HG03139 (cell line): ENCODE data around the gene KIF6.

ENCODE experiments used
- ATAC-seq: cut with Tn5 transposase; IDR thresholded peaks from one replicate; pipeline ENCODE4 v1.9.1; 2021; ENCODE audit not compliant: unreplicated experiment

Gene KIF6

DNA sequence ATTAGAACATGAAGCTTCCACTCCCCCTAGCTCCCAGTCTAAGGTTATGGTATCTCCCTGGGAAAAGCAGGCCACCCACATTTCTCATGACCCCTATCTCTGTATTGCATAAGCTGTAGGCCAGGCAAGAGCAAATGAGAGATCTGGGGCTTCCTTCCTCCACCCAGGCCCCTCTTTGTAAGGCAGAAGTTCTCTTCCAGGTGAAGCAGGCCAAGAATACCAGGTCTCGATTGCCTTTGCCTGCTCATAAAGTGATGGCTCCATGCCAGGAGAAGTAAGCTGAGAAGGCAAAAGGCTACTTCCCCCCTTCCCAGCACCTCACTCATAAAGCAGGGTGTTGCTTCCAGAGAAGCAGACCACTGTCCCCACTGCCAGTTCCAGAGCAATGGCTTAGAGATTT lies 258.6 kb downstream of the KIF6 start:
- no peak for ATAC-seq

DNA sequence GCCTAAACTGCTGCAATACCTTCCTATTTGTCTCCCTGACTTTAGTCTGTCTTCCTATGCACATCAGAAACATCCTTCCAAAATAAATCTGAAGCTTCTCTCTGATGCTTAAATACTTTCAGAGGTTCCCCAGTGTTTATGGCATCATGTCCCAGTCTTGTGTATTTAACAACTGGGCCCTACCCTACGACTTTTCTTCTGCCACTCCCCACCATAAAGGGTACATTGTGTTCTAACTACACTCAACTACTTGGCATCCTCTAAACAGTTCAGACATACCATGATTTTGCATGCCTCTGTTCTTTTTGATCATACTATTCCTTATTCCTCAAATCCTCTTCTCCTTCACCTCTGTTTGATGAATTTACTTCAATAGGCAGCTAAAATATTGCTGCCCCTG lies 259.7 kb downstream of the KIF6 start:
- ATAC-seq, result no peak

DNA sequence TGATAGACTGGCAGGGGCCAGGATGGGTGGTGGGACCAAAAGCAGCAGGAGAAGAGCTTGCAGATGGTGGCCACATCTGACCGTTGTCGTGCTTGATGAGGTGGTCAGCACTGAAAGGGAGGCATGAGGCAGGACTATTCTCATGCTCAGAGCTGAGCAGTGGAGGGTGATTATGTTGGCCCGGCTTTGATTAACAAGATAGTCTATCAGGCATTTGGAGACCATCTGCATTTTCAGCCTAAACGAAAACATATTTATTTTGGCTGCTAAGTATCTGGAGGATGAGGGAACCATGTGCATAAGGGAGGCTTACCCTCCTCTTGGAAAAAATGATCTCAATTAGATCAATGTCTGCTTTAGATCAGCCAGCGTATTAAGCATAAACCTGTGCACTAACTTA lies 261.1 kb downstream of the KIF6 start:
- ATAC-seq, result no peak

DNA sequence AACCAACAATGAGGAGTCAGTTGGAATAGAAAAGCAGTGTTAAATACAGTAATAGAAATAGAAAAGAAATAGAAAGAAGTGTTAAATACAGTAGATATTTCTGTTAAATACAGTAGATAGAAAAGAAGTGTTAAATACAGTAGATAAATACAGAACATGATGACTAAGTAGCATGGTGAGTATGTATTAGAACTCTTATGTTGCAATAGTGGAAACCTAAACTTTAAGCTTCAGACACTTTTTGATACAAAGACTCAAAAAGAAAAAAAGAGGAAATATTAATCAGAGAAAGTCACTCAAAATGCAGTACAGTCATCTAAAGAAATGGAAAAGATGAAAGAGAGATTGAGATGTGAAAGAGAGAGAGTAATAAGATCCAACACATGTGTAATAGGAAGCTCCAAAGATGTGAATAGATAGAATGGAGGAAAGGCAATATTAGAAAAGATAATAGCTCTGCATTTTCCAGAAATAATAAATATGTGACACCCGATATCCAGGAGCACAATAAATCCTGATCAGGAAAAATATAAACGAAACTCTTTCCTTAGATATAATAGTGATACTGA lies 271.2 kb downstream of the KIF6 start:
- no peak for ATAC-seq

DNA sequence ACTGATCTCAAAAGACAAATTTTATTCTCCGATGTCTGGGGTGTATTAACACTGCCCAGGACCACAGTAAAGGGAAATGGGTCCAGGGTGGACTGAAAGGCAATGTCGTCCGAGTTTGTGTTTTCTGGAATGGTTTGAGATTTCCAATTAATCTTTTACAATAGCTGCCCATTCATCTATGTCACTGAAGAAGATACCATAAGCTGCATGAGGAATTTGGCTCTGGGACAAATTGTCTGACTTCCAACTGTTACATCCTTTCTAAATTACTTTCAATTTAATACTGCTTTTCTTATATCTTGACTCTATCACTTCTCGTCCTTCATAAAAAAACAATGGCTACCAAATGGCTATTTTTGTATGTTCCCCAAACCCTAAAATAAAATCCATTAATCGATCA lies 272.0 kb downstream of the KIF6 start:
- no peak for ATAC-seq

DNA sequence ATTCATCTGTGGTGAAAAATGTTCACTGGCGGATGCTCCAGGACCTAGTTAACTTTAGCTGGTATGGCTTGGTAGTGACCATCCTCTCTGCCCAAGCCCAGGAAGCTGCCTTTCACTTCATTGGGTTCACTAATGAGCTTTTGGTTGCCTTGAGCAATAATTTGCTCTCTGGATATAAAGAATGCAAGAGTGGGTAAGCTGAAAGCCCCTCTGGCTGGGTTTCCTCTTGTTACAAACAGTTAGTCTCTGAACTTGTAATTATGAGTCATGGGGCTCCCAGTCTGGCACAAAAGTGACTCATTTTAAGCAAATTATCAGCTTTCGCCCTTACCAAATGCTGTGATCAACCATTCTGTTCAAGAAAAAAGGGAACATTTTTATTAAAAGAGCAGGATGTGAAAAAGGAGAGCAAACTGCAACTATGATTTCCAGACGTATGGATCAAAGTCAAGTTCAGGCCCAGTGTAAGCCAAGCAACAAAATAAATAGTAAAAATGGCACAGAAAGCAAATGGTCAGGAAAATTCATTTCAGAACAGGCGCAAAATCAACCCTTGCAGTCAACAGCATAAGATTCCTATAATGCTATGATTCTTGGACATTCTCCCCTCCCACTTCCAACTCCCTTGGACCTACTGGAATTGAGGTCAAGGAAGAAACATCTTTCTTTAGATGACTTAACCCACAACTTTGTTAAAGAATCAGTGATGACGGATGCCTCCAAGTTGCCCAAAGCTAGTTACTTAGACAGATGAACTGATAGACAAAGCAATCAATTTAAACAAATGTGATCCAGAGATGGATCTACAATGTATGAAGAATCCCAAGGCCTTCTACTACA lies 272.7 kb downstream of the KIF6 start:
- ATAC-seq, result no peak

DNA sequence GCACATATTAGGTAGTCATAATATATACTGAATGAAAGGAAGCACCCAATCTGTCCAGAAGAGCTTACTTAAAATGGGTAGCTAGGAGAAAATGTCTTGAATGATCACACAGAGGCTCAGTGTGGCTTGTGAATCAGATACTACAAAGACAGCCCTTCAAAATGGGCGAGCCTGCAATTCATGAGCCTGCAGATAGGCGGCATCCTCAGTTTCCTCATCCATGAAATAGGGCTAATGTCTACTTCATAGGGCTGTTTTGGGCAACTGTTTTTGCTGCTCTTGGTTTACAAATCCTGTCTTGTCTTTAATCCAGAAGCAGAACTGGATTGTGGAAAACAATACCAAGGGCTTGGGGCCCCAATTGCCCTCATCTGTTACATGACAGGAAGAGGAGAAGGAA lies 273.4 kb downstream of the KIF6 start:
- no peak for ATAC-seq

DNA sequence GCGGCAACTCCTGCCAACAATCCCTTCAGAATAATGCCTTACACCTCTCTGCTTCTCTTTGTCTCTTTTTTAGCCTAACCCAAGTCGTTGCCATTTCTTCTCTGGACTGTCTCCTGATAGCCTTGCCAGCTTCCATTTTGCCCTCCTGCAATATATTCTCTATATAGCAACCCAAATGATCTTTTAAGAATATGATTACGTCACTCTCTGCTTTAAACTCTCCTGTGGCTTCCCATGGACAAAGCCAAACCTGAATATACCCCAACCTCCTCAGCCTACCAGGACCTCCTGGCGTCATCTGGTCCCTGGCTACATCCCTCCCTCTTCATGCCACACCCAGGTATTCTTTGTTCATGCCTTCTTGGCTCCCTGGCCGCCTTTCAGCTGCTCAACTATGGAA lies 276.2 kb downstream of the KIF6 start:
- no peak for ATAC-seq

DNA sequence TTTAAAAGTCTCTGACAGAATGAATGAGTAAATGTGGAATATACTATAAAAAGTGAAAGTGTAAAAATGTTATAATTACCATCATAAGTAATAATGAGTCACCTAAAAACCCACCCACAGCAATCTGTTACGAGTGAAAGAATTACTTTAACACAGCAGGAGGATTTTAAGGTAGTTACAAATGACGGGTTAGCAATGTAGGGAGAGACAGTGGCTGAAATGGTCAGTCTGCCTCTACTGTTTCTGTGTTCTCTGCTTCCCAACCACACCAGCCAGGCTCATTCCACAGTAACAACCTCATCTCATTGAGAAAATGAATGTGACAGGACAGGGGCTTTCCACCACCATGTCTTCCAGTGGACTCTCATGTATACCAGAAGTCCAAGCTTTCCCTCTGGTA lies 278.3 kb downstream of the KIF6 start:
- ATAC-seq, result no peak

DNA sequence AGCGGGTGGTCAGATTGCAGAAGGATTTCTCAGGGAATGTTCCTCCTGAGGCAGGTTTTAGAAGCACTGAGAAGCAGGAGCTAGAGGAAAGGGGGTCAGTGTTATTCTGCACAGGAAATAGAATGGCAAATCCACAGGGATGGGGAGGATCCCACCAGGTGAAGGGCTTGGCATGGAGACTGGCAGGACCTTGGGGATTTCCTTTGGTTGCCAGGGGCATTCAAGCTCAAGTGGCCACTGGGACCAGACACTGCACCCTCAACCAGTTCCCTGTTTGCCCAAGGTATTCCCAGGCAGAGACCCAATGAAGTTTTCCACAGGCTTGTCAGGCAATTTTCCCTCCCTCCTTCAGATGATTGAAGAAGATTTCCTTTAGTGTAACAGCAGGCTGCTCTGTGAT lies 279.5 kb downstream of the KIF6 start:
- ATAC-seq, result no peak

DNA sequence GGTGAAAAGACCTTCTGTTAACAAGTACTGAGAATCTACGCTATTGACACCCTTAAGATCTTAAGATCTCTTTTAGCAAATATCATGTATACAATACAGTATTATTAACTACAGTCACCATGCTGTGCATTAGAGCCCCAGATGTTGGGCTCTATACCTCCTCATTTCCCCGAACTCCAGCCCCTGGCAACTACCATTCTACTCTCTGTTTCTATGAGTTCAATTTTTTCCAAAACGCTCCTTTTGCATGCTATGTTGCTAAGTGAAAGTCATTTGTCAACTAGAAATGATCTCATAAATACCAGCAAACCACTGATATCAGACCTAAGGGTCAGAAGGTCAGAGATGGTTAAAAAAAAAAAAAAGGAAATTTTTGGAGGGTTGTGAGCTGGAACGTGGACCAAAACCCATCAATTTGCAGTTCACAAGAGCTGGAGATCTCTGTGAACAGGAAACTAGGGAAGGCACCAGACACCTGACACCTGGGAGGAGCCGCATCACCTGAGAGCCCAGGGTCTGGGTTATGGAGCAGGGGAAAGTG lies 280.7 kb downstream of the KIF6 start:
- no peak for ATAC-seq

DNA sequence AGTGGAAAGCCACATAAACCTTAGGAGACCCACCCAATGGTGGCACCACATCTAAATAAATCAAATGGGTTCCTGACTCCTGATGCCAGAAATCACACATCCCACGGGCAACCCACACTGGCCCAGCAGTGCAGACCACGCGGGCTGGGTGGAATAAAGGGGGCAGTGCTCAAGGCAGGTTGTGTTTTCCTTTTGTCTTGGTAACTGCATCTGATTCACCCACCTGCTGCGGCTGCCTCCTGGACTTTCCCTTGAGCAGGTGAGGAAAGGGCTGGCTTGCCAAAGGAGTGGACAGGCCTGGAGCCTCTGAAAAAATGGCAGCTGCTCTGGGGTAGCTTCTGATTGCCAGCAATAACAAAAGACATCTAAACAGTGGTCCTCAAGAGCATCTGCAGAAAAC lies 283.2 kb downstream of the KIF6 start:
- ATAC-seq, result no peak

DNA sequence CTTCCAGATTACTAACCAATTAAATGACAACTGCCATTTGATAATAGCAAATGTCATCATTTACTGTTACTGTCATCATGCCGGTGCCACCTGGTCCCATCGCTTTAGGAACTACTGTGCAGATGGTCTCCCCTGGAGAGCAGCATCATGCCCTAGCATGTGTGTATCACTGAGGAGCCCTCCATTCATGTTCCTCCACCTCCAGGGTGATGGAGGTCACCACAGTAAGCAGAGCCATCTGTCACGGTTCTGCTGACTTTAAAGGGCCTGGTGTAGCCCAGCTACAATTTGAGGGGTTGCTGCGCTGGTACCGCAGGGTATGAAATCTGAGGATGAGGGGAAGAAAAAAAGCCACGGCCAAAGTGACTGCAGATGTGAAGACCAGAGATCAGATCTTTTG lies 283.9 kb downstream of the KIF6 start:
- ATAC-seq, result no peak

DNA sequence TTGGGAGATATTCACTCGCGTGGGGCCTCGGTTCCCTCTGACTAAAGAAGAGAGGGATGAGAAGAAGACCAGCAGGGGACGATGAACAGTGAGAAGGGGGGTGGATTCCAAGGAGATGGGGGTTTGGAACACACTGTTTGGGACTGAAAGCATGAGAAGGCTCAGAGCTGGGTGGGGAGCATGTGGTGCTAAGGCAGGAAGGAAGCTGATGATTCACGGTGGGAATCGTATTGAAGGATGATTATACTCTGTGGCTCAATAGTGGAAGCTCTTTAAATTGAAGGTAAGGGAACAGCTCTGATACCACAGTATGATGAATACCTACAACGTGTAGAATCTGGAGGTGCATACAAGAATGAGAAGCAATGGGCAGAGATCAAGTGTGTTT lies 285.2 kb downstream of the KIF6 start:
- ATAC-seq, result no peak

DNA sequence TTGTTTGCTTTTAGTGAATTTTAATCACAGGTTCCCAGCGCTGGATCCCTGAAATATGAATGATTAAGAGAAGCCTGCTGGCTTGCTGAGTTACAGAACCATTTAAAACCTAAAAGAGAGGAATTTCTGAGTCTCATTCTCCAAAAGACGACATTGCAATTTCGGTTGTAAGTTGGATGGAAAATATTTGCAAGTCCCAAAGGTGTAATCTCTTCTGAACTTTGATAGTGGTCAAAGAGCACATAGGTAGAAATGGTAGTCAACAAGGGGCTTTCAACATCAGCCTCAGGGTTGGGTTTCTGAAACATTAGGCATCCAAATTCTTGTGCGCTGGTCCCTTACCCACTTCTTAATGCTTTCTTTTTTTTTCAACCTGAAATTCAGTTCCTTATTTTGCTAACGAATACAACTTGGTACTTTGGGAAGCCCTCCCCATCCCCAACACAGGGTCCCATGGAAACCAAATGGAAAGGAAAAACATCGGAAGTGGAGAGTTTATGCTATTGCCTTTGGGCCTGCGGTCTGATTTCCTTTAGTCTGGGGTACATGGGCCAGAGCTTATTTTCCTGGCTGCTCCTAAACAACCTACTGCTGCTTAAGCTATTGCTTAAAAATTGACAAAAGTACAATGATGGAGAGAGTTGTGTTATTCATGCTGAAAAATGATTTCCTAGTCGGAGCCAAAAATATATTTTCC lies 285.7 kb downstream of the KIF6 start:
- ATAC-seq, result no peak

DNA sequence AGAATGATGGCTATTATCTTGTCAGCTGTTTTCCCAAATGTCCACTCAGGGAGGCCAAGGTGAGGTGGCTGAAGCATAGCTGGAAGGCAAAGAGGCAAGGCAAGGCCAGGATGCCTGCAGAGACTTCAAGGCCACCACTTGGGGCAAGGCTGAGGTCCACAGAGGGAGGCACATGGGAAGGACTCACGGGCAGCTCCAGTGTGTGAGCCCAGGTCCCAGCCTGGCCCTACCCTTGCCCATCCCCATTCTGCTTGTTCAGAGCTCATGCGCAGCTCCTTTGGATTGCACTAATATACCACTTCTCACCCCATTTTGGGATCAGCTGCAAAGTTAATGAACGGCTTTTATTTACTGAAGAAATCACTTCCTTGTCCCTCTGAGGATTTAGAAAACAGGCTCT lies 291.6 kb downstream of the KIF6 start:
- no peak for ATAC-seq

DNA sequence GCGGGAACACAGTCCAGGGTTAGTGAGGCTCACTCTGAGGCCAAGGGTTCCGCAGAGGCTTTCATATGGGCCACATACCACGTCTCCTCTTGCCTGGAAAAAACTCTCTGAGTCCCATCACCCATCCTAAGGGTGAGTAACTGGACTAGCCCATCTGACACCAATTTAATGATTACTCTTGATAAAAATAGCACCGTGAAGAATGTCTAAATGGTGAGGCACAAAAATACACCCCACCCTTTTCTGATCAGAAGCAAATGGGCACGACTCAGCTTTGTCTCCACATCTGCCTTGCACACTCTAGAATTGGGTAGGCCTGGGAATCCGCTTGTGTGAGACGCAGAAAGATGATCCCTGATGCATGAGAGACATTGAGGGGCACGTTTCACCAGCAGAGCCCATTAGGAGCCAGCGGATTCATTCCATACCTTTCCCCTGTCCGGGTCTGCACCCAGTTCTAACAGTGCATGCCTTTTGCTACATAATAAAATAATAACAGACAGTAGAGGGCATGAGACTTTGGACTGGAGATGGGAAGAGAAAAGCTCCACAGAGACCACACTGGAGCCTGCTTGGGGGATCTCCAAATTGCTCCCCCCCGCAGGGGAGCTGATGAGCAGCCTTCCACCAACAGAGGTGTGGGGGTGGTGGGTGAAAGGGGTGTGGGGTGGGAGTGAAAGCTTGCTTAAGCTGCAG lies 292.7 kb downstream of the KIF6 start:
- ATAC-seq, result no peak

DNA sequence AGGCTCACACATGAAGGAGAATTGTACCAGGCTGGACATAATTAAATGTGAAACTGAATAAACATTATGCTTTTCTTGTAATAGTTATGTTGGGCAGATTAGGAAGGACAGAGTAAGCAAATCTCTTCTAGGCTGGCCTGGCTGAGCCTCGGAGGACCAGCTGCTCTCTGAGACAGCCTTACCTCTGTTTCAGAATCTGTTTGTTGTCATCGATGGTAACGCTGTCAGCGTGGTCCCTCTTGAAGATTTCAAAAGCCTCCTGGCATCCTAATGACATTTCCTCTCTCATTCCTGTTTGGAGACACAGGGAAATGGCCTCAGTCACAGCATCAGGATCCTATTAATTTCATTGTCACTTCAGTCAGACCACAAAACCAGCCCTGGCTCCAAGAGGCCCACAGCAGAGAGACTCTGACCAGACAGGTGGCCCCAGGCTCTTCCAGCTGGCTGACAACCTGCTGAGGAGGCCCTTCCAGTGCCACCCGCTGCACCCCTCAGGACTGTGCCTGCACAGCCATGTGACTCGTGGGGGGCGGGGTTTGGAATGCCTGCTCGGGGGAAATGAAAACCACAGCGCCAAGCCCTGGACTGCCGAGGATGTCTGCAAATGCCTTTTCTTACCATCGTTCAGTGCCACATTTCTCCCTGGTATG lies 294.2 kb downstream of the KIF6 start:
- no peak for ATAC-seq

DNA sequence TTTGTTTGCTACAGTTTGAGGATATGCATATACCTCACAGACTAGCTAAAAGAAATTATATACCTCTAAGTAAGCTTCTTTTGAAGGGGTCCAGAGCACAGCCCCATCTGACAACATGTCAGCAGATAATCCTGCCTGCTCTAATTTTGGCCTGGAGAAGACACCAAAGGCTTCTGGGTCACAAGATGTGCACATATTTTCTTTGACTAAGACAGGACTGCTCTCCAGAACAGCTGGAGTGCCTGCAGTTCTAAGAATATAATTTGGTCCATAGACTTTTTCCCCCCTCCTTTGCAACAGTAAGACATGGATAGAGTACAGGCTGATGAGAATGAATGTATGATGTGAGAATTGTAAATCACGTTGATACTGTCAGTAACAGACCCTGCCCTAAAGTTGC lies 294.8 kb downstream of the KIF6 start:
- no peak for ATAC-seq

DNA sequence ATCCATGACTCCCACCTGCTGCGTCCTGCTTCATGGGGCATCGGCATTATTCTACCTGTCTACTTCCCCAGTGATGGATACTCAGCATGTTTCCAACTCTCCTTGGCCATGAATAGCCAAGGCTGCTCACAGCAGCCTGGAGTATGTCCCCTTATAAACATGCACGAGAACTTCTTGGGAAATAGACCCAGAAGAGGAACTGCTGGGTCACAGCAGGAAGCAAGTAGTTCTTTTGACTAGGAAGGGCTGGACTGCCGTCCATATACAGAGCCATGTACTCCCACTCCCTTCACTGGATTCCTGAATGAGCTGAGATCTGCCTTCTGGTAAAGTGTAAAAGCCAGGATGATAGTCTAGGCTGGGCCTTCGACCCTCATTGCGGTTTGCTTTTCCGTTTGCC lies 296.4 kb downstream of the KIF6 start:
- no peak for ATAC-seq

DNA sequence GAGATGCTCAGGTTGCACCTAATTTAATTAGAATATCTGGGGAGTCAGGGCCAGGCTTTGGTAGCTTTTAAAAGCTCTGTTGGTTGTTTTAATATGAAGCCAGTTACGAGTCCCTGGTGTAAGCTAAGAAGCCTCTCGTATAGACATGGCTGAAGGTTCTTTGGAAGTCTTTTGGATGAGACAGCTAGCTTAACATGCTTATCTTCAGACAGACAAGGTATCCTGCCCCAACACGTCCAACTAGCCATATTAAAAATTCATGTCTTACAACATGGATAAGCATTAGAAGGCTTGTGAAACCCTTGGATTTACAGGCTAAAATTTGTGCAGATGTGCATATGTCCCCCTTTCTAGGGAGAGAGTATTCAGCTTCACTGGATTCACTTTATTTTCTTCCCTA lies 297.1 kb downstream of the KIF6 start:
- no peak for ATAC-seq
